ENCODE measurements around the gene EVA1A. TPM values are rescaled to one million over a fixed set of nuclear protein-coding genes. Genes with fewer than 3 reads are reported as not detected.

Gene EVA1A
- total RNA-seq, 2 experiments from 2014 or later: 0.43 TPM; not detected in 1

DNA sequence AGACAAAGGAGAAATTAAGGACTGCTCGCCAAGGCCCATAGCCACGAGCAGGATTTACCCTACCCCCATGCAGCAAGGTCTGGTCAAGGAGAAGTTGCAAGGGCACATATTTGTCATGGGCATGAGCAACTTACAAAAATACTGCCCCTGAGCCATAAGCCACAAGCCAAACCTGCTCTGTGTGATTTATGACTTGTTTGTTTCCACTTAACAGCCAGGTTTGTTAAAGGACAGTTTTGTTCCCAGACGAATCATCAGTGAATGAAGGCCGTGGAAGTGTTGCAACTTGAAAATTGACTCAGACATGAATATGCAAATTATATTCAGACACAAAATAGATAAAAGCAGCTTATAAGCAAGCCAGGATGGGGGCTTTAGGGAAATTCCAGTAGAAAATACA is 31.3 kb upstream of the EVA1A start:
- TF ChIP-seq, protein P1, sequence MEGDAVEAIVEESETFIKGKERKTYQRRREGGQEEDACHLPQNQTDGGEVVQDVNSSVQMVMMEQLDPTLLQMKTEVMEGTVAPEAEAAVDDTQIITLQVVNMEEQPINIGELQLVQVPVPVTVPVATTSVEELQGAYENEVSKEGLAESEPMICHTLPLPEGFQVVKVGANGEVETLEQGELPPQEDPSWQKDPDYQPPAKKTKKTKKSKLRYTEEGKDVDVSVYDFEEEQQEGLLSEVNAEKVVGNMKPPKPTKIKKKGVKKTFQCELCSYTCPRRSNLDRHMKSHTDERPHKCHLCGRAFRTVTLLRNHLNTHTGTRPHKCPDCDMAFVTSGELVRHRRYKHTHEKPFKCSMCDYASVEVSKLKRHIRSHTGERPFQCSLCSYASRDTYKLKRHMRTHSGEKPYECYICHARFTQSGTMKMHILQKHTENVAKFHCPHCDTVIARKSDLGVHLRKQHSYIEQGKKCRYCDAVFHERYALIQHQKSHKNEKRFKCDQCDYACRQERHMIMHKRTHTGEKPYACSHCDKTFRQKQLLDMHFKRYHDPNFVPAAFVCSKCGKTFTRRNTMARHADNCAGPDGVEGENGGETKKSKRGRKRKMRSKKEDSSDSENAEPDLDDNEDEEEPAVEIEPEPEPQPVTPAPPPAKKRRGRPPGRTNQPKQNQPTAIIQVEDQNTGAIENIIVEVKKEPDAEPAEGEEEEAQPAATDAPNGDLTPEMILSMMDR (IDR thresholded peaks at IDR 0.05): no peak
- no peak overlapping the region for H3K27ac Mint-ChIP-seq
- H3K27me3 Mint-ChIP-seq: peaks cover 6% of the 10 kb centered on the region
- peaks cover 3% of the 10 kb centered on the region for H3K9me3 Mint-ChIP-seq
- H3K4me1 Mint-ChIP-seq (ENCODE audit: low read depth): no peaks in the 10 kb centered on the region
- intact Hi-C loops (cut with micrococcal nuclease): no loop called here
- H3K36me3 Mint-ChIP-seq (ENCODE audit: low read depth): no peaks in the 10 kb centered on the region
- POLR2A ChIA-PET: interaction anchor here (0.5 kb wide), 1 partner anchor 127 kb away, joined by 3 read pairs; no protein-coding TSS in a partner anchor
- CTCF ChIA-PET: interaction anchor here (1.0 kb wide), 2 partner anchors 37 to 49 kb away, joined by 3 read pairs; no protein-coding TSS in a partner anchor
- DNase-seq (no peak), ATAC-seq (no peak)
- H3K4me3 Mint-ChIP-seq: no peak overlapping the region

DNA sequence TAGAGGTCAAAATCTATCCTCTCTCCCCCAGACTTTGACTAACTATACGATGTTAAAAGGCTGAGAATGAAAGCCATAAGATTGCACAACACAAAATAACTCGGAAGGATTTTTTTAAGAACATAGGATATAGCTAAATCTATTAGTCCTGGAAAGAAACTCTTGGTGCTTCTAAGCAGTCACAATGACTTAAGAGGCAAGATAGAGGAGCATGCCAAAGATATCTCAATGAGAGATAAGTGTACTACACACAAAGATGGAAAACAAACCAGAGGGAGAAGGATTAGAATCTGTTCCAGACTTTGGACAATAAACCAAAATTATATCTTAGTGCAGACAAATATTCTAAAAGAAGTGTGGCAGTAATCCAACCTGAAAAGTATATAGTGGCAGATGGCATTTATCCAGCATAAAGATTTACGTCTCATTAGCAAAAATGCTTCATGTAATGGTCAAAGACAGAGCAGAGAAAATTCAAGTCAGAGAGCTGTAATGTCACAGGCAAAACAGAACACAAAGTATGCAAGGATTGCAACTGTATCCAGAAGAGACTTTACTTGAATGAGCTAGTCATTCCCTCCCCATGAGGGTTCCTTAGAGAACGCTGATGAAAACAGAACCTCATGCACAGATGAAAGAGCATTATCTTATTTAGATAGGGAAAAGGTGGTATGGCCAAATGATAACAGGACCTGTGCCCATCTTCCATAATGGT is 28.8 kb upstream of the EVA1A start:
- Mint-ChIP-seq H3K9me3 (peaks cover 3% of the 10 kb centered on the region), H3K27me3 (peaks cover 6% of the 10 kb centered on the region), H3K4me1 (ENCODE audit: low read depth) (no peaks in the 10 kb centered on the region), H3K36me3 (ENCODE audit: low read depth) (no peaks in the 10 kb centered on the region), H3K4me3 (no peak overlapping the region), H3K27ac (no peak overlapping the region)
- no peak for DNase-seq
- intact Hi-C loops (cut with micrococcal nuclease): no loop called here
- CTCF ChIA-PET: interaction anchor here (1.8 kb wide), 1 partner anchor 19 kb away, joined by 10 read pairs; no protein-coding TSS in a partner anchor
- ATAC-seq: no peak
- TF ChIP-seq, protein P1 (IDR thresholded peaks at IDR 0.05): no peak
- POLR2A ChIA-PET: no interaction called here

DNA sequence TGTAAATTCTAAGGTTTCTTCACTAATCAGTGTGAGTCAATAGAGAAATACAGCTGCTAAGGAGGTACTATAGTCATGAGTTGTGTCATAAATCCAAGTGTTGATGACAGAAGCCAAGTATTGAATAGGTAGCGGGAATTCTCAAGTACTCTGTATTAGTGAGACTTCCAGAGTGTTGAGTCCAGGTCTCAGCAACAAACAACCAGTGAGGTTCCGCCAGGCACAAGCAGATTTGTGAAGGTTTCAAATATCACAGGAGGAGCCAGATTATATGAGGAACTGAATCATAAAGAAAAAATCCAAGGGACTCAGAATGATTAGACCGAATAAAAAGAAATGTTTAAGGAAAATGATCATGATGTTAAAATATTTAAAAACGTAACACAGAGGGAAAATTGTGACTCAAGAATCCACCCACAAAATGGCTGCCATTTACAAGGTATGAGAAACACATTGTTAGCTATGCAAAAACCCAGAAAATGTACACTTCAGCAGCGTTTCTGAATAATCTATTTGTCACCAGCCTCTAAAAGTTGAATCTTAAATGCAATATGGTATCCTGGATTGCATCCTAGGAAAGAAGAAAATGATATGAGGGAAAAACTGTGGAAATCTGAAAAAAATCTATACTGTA is 27.3 kb upstream of the EVA1A start:
- no peak for ATAC-seq
- Mint-ChIP-seq H3K36me3 (ENCODE audit: low read depth) (no peaks in the 10 kb centered on the region), H3K27ac (no peak overlapping the region), H3K9me3 (peaks cover 3% of the 10 kb centered on the region), H3K4me3 (no peak overlapping the region), H3K4me1 (ENCODE audit: low read depth) (no peaks in the 10 kb centered on the region), H3K27me3 (peaks cover 9% of the 10 kb centered on the region)
- TF ChIP-seq, protein P1 (IDR thresholded peaks at IDR 0.05): no peak
- ChIA-PET POLR2A (no interaction called here), CTCF (interaction anchor here (0.9 kb wide), 1 partner anchor 20 kb away, joined by 3 read pairs; no protein-coding TSS in a partner anchor)
- intact Hi-C loops (cut with micrococcal nuclease): no loop called here
- DNase-seq: no peak

DNA sequence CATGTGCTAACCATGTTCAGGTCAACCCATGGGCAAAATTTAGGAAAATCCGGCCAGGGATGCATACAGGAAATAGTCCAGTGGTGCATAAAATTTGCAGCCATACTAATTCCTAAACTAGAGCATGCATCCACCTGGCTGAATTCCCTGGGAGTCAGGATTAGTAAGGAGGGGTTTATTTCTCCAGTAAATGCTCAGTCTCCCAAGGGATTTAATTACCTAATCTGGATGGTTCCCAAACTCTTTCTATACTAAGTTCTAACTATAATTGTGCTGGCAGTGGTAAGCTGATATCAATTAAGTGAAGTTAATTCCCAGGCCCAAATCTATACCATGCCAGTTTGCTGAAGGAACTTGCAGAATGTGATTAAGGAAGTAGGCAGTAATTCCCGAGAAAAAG is 26.2 kb upstream of the EVA1A start:
- DNase-seq (no peak), ATAC-seq (no peak)
- intact Hi-C loops (cut with micrococcal nuclease): no loop called here
- no peaks in the 10 kb centered on the region for H3K36me3 Mint-ChIP-seq (ENCODE audit: low read depth)
- POLR2A ChIA-PET: interaction anchor here (1.0 kb wide), 1 partner anchor 25 kb away, joined by 3 read pairs; no protein-coding TSS in a partner anchor
- peaks cover 13% of the 10 kb centered on the region for H3K27me3 Mint-ChIP-seq
- CTCF ChIA-PET: no interaction called here
- no peak overlapping the region for H3K27ac Mint-ChIP-seq
- TF ChIP-seq, protein P1 (IDR thresholded peaks at IDR 0.05): no peak
- no peak overlapping the region for H3K4me3 Mint-ChIP-seq
- no peaks in the 10 kb centered on the region for H3K4me1 Mint-ChIP-seq (ENCODE audit: low read depth)
- peaks cover 3% of the 10 kb centered on the region for H3K9me3 Mint-ChIP-seq

DNA sequence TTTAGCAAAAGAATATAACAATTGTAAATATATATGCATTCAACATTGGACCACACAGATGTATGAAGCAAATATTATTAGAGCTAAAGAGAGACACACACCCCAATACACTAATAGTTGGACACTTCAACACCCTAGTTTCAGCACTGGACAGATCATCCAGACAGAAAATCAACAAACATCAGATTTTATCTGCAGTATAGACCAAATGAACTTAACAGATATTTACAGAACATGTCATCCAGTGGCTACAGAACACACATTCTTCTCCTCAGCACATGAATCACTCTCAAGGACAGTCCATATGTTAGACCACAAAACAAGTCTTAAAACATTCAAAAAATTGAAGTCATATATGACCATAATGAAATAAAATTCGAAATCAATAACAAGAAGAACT is 22.1 kb upstream of the EVA1A start:
- ChIA-PET POLR2A (no interaction called here), CTCF (interaction anchor here (1.3 kb wide), 1 partner anchor 26 kb away, joined by 3 read pairs; no protein-coding TSS in a partner anchor)
- Mint-ChIP-seq H3K27me3 (peaks cover 21% of the 10 kb centered on the region), H3K4me1 (ENCODE audit: low read depth) (no peaks in the 10 kb centered on the region), H3K36me3 (ENCODE audit: low read depth) (no peaks in the 10 kb centered on the region), H3K27ac (no peak overlapping the region), H3K9me3 (no peaks in the 10 kb centered on the region), H3K4me3 (no peak overlapping the region)
- TF ChIP-seq, protein P1 (IDR thresholded peaks at IDR 0.05): no peak
- no peak for DNase-seq
- ATAC-seq: no peak
- intact Hi-C loops (cut with micrococcal nuclease): no loop called here
